Measurements from ENCODE around the gene KEAP1.

KEAP1 gene

GRCh38 chr19:10523135-10523636 lies 20.0 kb upstream of the KEAP1 start:
- WGBS (ENCODE audit: insufficient coverage, insufficient read length), result no CpG with 5 or more reads among the region's 3 CpGs
- no peak for DNase-seq (ENCODE audit: low read depth, low spot score)
- Histone ChIP-seq H3K27ac (ENCODE audit: low read length) (no peak overlapping the region), H3K4me3 (ENCODE audit: low read length) (no peak overlapping the region), H3K36me3 (ENCODE audit: control insufficient read depth, insufficient read depth, low read length) (no peaks in the 10 kb centered on the region), H3K4me1 (ENCODE audit: control insufficient read depth, insufficient read depth, low read length) (no peaks in the 10 kb centered on the region; the same call in 1 of the 2 replicates), H3K27me3 (ENCODE audit: control insufficient read depth, insufficient read depth, low read length) (no peaks in the 10 kb centered on the region; the same call in 1 of the 2 replicates), H3K9me3 (ENCODE audit: control insufficient read depth, insufficient read depth, low read length) (no peaks in the 10 kb centered on the region)

GRCh38 chr19:10521461-10522171 lies 18.5 kb upstream of the KEAP1 start:
- no peaks in the 10 kb centered on the region for H3K36me3 ChIP-seq (ENCODE audit: control insufficient read depth, insufficient read depth, low read length)
- peaks cover 2% of the 10 kb centered on the region; the same call in 1 of the 2 replicates for H3K27me3 ChIP-seq (ENCODE audit: control insufficient read depth, insufficient read depth, low read length)
- DNase-seq (ENCODE audit: low read depth, low spot score), result no peak
- H3K9me3 ChIP-seq (ENCODE audit: control insufficient read depth, insufficient read depth, low read length), result no peaks in the 10 kb centered on the region
- no peak overlapping the region for H3K27ac ChIP-seq (ENCODE audit: low read length)
- no peak overlapping the region for H3K4me3 ChIP-seq (ENCODE audit: low read length)
- no CpG with 5 or more reads among the region's 13 CpGs for WGBS (ENCODE audit: insufficient coverage, insufficient read length)
- no peaks in the 10 kb centered on the region; the same call in 1 of the 2 replicates for H3K4me1 ChIP-seq (ENCODE audit: control insufficient read depth, insufficient read depth, low read length)

GRCh38 chr19:10520652-10521318 lies 17.6 kb upstream of the KEAP1 start:
- Histone ChIP-seq H3K36me3 (ENCODE audit: control insufficient read depth, insufficient read depth, low read length) (no peaks in the 10 kb centered on the region), H3K9me3 (ENCODE audit: control insufficient read depth, insufficient read depth, low read length) (no peaks in the 10 kb centered on the region), H3K27me3 (ENCODE audit: control insufficient read depth, insufficient read depth, low read length) (peaks cover 8% of the 10 kb centered on the region), H3K4me1 (ENCODE audit: control insufficient read depth, insufficient read depth, low read length) (no peaks in the 10 kb centered on the region; the same call in 1 of the 2 replicates), H3K27ac (ENCODE audit: low read length) (no peak overlapping the region), H3K4me3 (ENCODE audit: low read length) (no peak overlapping the region)
- WGBS (ENCODE audit: insufficient coverage, insufficient read length), result no CpG with 5 or more reads among the region's 15 CpGs
- DNase-seq (ENCODE audit: low read depth, low spot score), result no peak

GRCh38 chr19:10519421-10519820 lies 16.3 kb upstream of the KEAP1 start:
- H3K27ac ChIP-seq (ENCODE audit: low read length), result no peak overlapping the region
- H3K9me3 ChIP-seq (ENCODE audit: control insufficient read depth, insufficient read depth, low read length), result no peaks in the 10 kb centered on the region
- H3K27me3 ChIP-seq (ENCODE audit: control insufficient read depth, insufficient read depth, low read length), result peaks cover 19% of the 10 kb centered on the region
- WGBS (ENCODE audit: insufficient coverage, insufficient read length), result no CpG with 5 or more reads among the region's 7 CpGs
- no peaks in the 10 kb centered on the region; the same call in 1 of the 2 replicates for H3K4me1 ChIP-seq (ENCODE audit: control insufficient read depth, insufficient read depth, low read length)
- no peak overlapping the region for H3K4me3 ChIP-seq (ENCODE audit: low read length)
- no peaks in the 10 kb centered on the region; the same call in 1 of the 2 replicates for H3K36me3 ChIP-seq (ENCODE audit: control insufficient read depth, insufficient read depth, low read length)
- DNase-seq (ENCODE audit: low read depth, low spot score), result no peak

- H3K36me3 ChIP-seq (ENCODE audit: control insufficient read depth, insufficient read depth, low read length), result no peaks in the 10 kb centered on the region; the same call in 1 of the 2 replicates
- no peak for DNase-seq (ENCODE audit: low read depth, low spot score)
Measured at GRCh38 chr19:10518444-10519361, 15.5 kb upstream of the KEAP1 start.

GRCh38 chr19:10517760-10518443 lies 14.7 kb upstream of the KEAP1 start:
- H3K36me3 ChIP-seq (ENCODE audit: control insufficient read depth, insufficient read depth, low read length), result no peaks in the 10 kb centered on the region; the same call in 1 of the 2 replicates
- no peaks in the 10 kb centered on the region for H3K9me3 ChIP-seq (ENCODE audit: control insufficient read depth, insufficient read depth, low read length)
- H3K4me3 ChIP-seq (ENCODE audit: low read length), result peak overlapping the region; percentile 65; the same call in 1 of the 2 replicates
- H3K27me3 ChIP-seq (ENCODE audit: control insufficient read depth, insufficient read depth, low read length), result peaks cover 29% of the 10 kb centered on the region
- peaks cover 3% of the 10 kb centered on the region for H3K4me1 ChIP-seq (ENCODE audit: control insufficient read depth, insufficient read depth, low read length)
- WGBS (ENCODE audit: insufficient coverage, insufficient read length), result no CpG with 5 or more reads among the region's 27 CpGs
- no peak for DNase-seq (ENCODE audit: low read depth, low spot score)
- H3K27ac ChIP-seq (ENCODE audit: low read length), result no peak overlapping the region

More at GRCh38 chr19:10518444-10519361, 15.5 kb upstream of the KEAP1 start:
- no peaks in the 10 kb centered on the region for H3K9me3 ChIP-seq (ENCODE audit: control insufficient read depth, insufficient read depth, low read length)
- no CpG with 5 or more reads among the region's 33 CpGs for WGBS (ENCODE audit: insufficient coverage, insufficient read length)
- peaks cover 3% of the 10 kb centered on the region for H3K4me1 ChIP-seq (ENCODE audit: control insufficient read depth, insufficient read depth, low read length)
- H3K27ac ChIP-seq (ENCODE audit: low read length), result no peak overlapping the region
- peak overlapping the region; percentile 7; the same call in 1 of the 2 replicates for H3K4me3 ChIP-seq (ENCODE audit: low read length)
- H3K27me3 ChIP-seq (ENCODE audit: control insufficient read depth, insufficient read depth, low read length), result peaks cover 22% of the 10 kb centered on the region

- H3K36me3 ChIP-seq (ENCODE audit: control insufficient read depth, insufficient read depth, low read length), result no peaks in the 10 kb centered on the region; the same call in 1 of the 2 replicates
- H3K27me3 ChIP-seq (ENCODE audit: control insufficient read depth, insufficient read depth, low read length), result peaks cover 30% of the 10 kb centered on the region
- no peak for DNase-seq (ENCODE audit: low read depth, low spot score)
- no peaks in the 10 kb centered on the region for H3K9me3 ChIP-seq (ENCODE audit: control insufficient read depth, insufficient read depth, low read length)
- peak within 1 kb of the TSS; percentile 65; the same call in 1 of the 2 replicates for H3K4me3 ChIP-seq (ENCODE audit: low read length)
- H3K27ac ChIP-seq (ENCODE audit: low read length), result no peak within 1 kb of the TSS
- H3K4me1 ChIP-seq (ENCODE audit: control insufficient read depth, insufficient read depth, low read length), result peaks cover 3% of the 10 kb centered on the region
- no CpG with 5 or more reads among the region's 39 CpGs for WGBS (ENCODE audit: insufficient coverage, insufficient read length)
Measured at GRCh38 chr19:10517361-10517759, 14.2 kb upstream of the KEAP1 start, which contains the start of gene S1PR5. Gene S1PR5 (minus strand): TSS chr19:10517447. CDS start chr19:10515011, 2,436 bp downstream.

- H3K9me3 ChIP-seq (ENCODE audit: control insufficient read depth, insufficient read depth, low read length), result no peaks in the 10 kb centered on the region
- no peak overlapping the region for H3K27ac ChIP-seq (ENCODE audit: low read length)
- WGBS (ENCODE audit: insufficient coverage, insufficient read length), result no CpG with 5 or more reads among the region's 10 CpGs
- no peaks in the 10 kb centered on the region; the same call in 1 of the 2 replicates for H3K36me3 ChIP-seq (ENCODE audit: control insufficient read depth, insufficient read depth, low read length)
- no peak for DNase-seq (ENCODE audit: low read depth, low spot score)
- H3K4me3 ChIP-seq (ENCODE audit: low read length), result peak overlapping the region; percentile 65; the same call in 1 of the 2 replicates
- H3K4me1 ChIP-seq (ENCODE audit: control insufficient read depth, insufficient read depth, low read length), result peaks cover 3% of the 10 kb centered on the region
- H3K27me3 ChIP-seq (ENCODE audit: control insufficient read depth, insufficient read depth, low read length), result peaks cover 30% of the 10 kb centered on the region
Measured at GRCh38 chr19:10516671-10517286, 13.6 kb upstream of the KEAP1 start.

- no peak overlapping the region for H3K4me3 ChIP-seq (ENCODE audit: low read length)
- DNase-seq (ENCODE audit: low read depth, low spot score), result no peak
- no CpG with 5 or more reads among the region's 5 CpGs for WGBS (ENCODE audit: insufficient coverage, insufficient read length)
- H3K36me3 ChIP-seq (ENCODE audit: control insufficient read depth, insufficient read depth, low read length), result no peaks in the 10 kb centered on the region; the same call in 1 of the 2 replicates
- H3K27ac ChIP-seq (ENCODE audit: low read length), result no peak overlapping the region
- peaks cover 30% of the 10 kb centered on the region for H3K27me3 ChIP-seq (ENCODE audit: control insufficient read depth, insufficient read depth, low read length)
- peaks cover 3% of the 10 kb centered on the region for H3K4me1 ChIP-seq (ENCODE audit: control insufficient read depth, insufficient read depth, low read length)
- H3K9me3 ChIP-seq (ENCODE audit: control insufficient read depth, insufficient read depth, low read length), result no peaks in the 10 kb centered on the region
Measured at GRCh38 chr19:10516064-10516385, 12.9 kb upstream of the KEAP1 start.

Measured in iPS DF 6.9 (cell line).